ENCODE results near the gene FRMD4B.

GRCh38 chr3:69339760-69340159 is 46.1 kb downstream of the FRMD4B start:
- no peak for TF ChIP-seq CTCF (IDR thresholded peaks at IDR 0.05)
- no peak for TF ChIP-seq POLR2A (IDR thresholded peaks at IDR 0.05)
